HG03064 (cell line): ENCODE results near the gene CCDC18.
"Not testable (repeated sequence)": the region's sequence is repeated elsewhere in the genome, so short reads cannot be mapped to it uniquely, and the experiment has no call there.

Source experiments
- ATAC-seq: cut with Tn5 transposase; IDR thresholded peaks from one replicate; pipeline ENCODE4 v1.9.1; 2021; ENCODE audit warnings: low read depth; ENCODE audit not compliant: unreplicated experiment

CCDC18 gene

DNA sequence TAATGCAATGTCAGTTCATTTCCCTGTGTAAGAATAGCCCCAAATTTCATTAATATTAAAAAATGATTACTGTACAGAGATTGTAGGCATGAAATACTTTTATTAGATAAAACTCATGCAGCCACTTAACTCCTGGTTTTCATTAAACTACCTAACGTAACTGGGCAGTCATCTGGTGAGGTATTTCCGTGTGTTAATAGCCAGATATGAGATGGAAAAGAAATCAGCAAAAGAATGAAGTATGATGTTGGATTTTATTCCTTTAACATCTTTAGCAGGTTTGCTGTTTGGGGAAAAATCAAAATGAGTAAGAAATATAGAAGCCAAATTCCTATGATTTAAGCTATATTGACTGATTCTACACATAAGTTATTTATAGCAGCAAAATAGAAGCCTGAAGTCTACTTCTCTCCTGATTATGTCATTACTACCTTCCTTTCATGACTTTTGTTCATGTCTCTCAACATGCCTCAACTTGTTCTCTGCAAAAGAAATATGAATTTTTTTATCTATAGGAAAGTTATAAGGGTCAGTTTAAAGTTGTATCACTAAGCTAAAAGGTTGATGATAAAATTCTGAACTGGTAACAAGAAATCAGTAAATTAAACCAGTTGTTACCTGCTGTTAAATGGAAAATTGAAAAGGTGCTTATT lies 42.6 kb downstream of the CCDC18 start:
- no peak for ATAC-seq

DNA sequence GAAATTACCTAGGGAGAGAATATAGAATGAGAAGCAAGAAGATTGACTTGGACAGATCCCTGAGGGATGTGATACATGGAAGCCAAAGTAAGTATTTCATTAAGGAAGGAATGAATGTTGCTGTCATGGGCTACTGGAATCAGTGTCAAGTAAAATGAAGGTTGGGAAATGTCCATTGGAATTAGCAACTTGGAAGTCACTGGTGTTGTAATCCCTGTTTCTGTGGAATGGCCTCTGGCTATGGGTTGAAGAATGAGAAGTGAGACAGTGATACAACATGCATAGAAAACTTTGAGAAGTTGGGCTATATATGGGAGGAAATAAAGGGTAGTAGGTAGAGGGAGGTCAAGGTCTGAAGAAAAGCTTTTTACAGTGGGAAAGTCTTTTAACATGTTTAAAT lies 54.7 kb downstream of the CCDC18 start:
- no peak for ATAC-seq

- no peak for ATAC-seq
Measured at GRCh38 chr1:93237021-93237420, 56.5 kb downstream of the CCDC18 start.

DNA sequence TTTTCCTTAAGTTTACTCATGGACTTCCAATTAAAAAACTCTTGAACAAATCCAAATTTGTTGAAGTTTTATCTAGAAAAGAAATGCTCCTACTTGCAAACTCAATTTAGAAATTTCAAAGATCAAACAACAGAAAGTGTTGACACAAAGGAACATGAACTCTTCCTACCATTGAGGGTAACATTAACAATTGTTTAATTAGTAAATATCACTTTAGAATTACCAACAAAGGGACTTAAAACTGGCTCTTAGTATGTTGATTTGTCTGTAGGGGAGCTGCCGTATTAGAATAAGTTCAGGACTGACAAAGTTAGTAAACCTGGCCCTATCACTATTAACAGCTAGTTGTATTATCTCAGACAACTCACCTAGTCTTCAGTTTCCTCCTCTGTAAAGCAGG lies 57.9 kb downstream of the CCDC18 start:
- ATAC-seq, result no peak

DNA sequence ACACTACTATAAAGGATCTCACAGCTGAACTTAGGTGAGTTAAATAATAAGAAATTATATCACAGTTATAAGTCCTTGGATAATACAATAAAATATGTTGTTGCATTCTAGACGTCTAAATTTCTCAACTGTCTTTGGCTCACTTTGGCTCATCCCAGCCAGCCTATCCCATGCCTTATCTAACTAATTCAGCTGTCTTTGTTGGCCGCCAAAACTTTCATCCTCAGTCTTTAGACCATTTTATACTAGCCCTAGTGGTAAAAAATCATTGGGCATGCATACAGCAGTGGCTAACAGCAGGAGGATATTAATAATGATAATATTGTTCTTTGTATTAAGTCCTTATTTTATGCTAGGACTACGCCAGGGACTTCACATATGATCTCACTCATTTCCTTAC lies 59.3 kb downstream of the CCDC18 start:
- ATAC-seq, result no peak

- ATAC-seq, result not testable (repeated sequence)
Measured at GRCh38 chr1:93243233-93243632, 62.7 kb downstream of the CCDC18 start.

- no peak for ATAC-seq
Measured at GRCh38 chr1:93244298-93245069, 64.0 kb downstream of the CCDC18 start.

GRCh38 chr1:93251966-93252365 lies 71.4 kb downstream of the CCDC18 start:
- no peak for ATAC-seq

DNA sequence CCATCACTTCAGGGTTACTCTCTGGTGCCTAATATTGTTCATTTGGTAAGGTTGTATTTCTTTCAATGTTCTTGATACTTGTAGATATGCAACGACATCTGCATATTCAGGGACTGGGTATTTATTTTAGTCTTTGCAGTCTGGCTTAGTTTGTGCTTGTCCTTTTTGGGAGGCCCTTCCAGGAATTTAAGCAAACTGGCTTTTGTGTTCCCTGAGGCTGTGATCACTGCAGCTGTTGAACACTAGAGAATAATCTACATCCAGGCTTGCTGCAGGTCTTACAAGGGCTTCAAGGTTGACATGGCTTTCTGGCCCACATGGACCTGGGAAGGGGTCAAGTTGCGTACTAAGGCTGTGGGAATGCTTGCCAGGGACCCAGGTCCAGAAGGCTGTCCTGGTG lies 72.1 kb downstream of the CCDC18 start:
- no peak for ATAC-seq

- no peak for ATAC-seq
Measured at GRCh38 chr1:93253516-93253915, 73.0 kb downstream of the CCDC18 start.

DNA sequence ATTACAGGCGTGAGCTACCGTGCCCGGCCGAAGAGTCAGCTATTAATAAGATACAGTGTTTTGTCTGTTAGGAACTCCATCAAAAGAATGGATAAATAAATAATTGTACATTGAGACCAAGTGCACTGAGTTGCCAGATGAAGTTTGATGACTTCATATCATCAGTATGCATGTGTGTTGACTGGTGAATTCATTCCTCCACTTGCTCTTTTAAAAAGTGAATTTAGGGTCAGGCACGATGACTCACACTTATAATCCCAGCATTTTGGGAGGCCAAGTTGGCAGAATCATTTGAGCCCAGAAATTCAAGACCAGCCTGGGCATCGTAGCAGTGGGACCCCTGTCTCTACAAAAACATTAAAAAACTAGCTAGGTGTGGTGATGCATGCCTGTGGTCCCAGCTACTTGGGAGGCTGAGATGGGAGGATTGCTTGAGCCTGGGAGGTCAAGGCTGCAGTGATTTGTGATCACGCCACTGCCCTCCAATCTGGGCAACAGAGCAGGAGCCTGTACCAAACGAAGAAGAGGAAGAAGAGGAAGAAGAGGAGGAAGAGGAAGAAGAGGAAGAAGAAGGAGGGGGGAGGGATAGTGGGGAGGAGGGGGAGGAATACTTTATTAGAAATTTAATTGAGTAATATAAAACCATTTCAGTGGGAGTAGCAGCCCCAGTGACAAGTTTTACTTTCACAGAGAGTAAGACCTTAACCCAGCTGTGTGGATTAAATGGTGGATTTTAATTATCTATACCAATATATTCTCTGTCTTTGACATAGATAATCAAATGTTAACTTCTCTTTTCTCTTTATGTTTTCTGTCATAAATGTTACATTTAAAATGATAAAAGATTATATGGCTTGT lies 74.9 kb downstream of the CCDC18 start:
- ATAC-seq, result no peak

GRCh38 chr1:93256433-93256832 lies 75.9 kb downstream of the CCDC18 start:
- no peak for ATAC-seq

DNA sequence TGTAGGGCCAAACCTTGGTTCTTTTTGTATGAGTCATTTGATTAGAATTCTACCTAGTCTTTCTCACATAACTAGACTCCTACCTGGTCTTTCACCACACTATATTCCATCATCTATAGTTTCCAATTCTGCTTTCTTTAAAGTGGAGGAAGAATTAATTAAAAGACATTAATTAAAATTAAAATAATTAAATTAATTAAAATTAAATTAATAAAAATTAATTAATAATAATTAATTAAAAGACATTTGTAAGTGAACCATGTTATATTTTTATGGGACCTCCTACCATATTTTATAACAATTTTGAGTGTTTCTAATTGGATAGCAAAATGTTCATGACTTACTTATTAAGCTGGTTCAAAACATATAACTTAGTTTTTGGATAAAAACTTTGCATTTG lies 77.4 kb downstream of the CCDC18 start:
- no peak for ATAC-seq

- ATAC-seq, result not testable (repeated sequence)
Measured at GRCh38 chr1:93260726-93261125, 80.2 kb downstream of the CCDC18 start.

- ATAC-seq, result no peak
Measured at GRCh38 chr1:93262645-93263044, 82.1 kb downstream of the CCDC18 start.

DNA sequence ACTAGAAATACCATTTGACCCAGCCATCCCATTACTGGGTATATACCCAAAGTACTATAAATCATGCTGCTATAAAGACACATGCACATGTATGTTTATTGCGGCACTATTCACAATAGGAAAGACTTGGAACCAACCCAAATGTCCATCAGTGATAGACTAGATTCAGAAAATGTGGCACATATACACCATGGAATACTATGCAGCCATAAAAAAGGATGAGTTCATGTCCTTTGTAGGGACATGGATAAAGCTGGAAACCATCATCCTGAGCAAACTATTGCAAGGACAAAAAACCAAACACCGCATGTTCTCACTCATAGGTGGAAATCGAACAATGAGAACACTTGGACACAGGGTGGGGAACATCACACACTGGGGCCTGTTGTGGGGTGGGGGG lies 88.4 kb downstream of the CCDC18 start:
- ATAC-seq, result not testable (repeated sequence)

- ATAC-seq, result not testable (repeated sequence)
Measured at GRCh38 chr1:93275262-93275633, 94.7 kb downstream of the CCDC18 start.

- ATAC-seq, result no peak
Measured at GRCh38 chr1:93275634-93276295, 95.2 kb downstream of the CCDC18 start.

DNA sequence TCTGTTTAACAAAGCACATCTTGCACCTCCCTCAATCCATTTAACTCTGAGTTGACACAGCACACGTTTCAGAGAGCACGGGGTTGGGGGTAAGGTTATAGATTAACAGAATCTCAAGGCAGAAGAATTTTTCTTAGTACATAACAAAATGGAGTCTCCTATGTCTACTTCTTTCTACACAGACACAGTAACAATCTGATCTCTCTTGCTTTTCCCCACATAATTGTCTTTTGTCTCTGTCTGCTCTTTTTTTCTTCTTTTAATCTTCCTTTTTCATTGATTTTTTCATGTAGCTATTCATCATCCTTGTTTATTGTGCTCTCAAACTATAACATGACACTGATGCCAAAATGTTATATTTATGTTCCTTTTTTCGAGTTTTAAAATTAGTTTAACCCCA lies 97.0 kb downstream of the CCDC18 start:
- not testable (repeated sequence) for ATAC-seq

DNA sequence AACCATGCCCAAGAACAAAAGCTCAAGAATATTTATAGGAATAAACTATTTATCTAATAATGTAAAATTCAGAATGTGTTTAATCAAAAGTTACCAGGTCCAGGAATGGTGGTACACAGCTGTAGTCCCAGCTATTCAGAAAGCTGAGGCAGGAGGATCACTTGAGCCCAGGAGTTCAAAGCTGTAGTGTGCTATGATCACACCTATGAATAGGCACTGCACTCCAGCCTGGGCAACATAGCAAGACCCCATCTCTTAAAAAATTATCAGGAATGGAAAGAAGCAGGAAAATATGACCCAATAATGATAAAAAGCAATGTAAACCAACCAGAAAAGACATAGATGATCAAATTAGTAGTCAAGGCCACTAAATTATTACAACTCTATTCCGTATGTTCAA lies 103.0 kb downstream of the CCDC18 start:
- no peak for ATAC-seq

GRCh38 chr1:93288558-93288957 lies 108.0 kb downstream of the CCDC18 start:
- ATAC-seq, result no peak
